CD4-positive, alpha-beta T cell treated with Interleukin-1 beta for 1 hour (primary cell): Measurements from ENCODE around the gene TRIO.
A peak's percentile ranks its signal among the peaks of the same experiment; 100 is the strongest.

Source experiments
- DNase-seq, 2 donors: peaks; one replicate each; pipeline ENCODE4 v3.0.0-alpha.2; 2020 to 2022

Gene TRIO

DNA sequence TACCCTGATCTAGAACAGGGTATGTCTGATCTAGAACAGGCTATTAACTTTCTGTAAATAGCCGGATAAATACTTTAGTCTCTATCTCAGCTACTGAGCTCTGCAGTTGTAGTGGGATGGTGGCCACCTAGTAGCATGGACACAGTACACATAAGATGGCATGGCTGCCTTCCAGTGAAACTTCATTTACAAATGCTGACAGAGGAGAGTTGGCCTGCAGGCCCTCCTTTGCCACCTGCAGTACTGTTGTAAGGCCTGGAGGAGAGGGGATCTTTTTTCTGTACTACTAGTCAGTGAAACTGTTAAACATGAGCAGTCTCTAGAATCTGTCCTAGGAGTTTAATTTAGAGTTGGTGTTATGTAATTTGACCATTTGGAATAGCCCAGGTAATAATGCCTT, 86.0 kb downstream of the TRIO start:
- DNase-seq = no peak

DNA sequence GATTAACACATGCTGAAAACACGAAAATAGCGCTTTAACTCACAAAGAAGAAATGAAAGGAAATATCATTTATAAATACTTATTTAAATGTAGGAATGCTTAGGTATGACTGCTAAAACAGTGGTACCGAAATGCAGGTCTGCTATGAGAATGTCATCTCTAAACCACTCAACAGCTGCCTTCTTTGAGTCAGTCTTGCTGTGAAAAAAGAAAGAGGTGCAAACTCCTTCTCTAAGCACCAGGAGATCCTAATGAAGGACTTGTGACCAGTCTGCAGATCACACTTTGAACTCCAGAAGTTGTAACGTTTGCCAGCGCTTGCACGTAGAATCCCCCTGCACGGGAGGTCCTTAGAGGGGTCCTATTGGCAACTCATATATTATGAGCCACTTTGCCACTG, 86.6 kb downstream of the TRIO start:
- DNase-seq = no peak

DNA sequence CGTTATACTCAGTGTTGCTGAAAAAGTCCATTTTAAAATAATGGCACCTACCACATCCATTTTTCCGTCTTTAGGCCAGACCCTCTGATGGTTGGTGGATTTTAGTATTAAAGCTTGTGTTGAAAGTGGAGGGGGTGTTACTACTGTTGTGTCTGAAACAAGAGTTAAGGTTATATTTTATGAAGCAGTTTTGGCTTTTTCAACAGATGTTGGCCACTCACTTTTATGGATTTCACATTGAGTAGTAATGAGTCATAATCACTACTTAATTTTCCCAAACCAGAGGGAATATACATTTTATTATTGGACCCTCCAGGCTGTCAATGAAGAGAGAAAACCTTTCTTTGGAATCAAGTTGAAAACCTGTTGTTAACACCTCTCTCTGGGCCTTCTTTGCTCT, 88.0 kb downstream of the TRIO start:
- DNase-seq = no peak

DNA sequence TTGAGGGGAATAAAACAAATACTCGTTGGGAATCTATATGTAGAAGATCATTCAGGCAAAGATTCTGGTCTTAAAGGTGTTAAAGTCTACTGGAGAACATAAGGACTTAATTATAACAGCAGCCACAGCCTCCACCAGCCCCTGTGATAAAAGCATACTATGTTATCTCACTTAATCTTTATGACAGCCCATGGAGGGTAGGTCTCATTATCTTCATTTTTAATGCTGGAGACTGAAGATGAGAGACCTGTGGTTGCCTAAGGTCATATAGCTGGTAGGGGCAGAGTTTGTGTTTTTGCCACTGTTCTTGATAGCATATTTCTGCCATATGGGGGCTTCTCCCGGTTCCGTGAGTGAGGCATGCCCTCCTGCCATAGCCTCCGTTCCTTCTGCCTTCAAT, 88.7 kb downstream of the TRIO start:
- no peak for DNase-seq

DNA sequence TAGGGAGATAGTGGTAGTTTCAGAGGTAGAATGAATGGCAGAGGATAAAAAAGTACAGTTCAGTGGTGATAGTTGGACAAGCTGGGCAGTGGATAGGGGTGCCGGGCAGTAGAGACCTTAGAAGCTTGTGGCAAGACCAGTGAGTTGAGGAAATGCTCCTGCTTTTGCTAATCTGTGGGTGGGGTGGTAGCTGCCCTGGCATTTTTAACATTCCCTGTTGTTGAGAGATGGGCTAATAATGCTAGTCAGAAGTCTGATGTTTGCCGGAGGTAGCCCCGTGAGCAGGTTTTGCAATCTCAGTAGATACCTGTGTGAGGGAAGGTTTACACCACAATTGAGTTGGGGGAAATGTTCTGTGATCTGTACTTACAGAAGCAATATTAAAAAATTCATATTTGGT, 91.1 kb downstream of the TRIO start:
- no peak for DNase-seq

DNA sequence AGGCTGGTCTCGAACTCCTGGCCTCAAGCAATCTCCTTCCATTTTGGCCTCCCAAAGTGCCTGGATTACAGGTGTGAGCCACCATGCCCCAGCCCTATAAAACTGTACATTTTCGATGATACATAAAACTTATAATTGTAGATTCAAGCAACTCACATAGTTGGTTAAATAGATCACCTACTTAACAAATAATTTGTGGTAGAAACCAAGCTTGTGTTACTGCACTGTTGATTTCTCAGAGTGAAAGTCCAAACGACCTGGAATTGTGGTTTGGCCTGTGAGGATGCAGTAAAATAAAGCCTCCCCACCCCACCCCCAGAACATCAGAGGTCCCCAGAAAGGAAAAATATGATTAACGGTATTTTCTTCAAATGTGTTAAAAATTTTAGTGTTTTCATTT, 92.7 kb downstream of the TRIO start:
- DNase-seq = no peak

DNA sequence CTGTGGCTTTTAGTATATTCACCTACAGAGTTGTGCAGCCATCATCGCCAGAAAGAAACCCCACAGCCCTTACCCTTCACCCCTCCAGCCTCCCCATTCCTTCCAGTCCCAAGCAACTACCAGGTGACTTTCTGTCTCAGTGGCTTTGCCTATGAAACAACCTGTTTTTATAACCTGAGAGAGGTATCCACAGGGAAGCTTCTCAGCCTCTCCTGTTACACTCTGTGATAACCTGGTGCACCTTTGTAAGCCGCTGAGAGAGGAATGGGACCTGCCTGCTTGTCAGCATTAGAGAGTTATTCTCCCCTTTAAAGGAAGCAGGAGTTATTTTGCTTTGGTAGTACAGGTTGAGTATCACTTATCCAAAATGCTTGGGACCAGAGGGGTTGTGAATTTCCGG, 93.6 kb downstream of the TRIO start:
- DNase-seq = no peak

DNA sequence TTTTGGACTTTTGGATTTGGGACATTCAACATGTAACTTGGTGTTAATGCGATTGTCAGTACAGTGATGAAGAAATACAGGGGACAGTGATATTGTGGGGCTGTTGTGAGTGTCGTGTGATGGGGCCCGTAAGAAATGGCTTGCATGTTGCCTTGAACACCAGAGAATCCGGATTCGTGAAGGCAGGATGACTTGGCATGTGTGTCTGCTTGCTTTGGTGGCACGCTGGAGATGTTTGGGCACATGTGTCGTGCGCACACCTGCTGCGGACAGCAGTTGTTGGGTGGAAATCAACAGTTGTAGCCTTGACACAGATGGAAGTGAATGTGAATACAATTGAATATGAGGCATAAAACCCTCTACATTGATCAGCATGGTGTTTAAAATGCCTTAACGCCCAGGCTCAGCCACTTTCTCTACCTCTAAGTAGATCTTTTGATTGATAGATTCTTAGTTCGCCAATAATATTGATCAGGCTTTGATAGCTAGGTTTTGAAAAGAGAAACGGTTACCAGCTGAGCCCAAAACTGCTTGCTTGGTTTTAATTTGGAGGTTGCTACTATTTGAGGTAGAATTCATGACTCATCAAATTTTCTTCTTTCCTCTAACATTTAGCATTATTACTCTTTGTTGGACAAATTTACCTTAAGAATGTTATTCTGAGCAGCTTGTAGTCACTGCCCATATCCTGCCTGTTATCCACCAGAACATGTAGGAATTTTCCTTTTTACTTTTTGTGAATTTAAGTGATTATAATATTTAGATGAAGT, 94.4 kb downstream of the TRIO start:
- no peak for DNase-seq

DNA sequence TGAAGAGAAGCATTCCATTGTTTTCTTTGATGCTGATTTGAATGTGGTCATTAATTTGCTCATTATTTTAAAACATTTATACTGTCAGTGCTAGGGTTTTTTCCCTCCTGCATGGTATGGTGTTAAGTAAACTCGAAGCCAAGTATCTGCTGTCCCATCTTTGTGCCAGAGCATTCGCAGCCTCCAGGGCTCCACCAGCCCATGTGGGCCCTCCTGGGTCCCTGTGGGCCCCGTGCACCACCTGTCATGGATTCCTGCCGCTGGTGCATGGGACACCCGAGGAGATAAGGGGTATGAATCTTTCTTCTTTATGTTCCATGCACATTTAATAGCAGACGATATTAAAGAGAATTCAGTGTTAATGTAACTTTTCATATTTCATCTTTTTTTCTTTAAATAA, 95.1 kb downstream of the TRIO start:
- no peak for DNase-seq

DNA sequence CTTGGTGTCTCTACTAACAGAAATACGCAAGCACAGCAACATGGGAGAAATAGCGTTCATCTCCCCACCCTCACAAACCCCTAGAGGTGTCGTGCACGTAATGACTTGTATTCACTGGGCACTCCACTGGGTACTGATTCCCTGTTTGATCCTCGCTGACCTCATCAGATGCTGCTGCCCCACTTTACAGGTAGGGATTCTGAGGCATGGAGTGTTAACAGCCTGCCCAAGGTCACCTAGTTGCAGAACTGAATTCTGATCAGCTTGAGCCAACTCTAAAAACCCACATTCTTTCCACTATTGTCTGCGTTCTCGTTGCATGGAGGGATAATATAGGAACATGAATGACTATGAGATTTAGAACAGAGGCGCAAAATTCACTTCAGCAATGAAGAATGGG, 96.3 kb downstream of the TRIO start:
- no peak for DNase-seq

DNA sequence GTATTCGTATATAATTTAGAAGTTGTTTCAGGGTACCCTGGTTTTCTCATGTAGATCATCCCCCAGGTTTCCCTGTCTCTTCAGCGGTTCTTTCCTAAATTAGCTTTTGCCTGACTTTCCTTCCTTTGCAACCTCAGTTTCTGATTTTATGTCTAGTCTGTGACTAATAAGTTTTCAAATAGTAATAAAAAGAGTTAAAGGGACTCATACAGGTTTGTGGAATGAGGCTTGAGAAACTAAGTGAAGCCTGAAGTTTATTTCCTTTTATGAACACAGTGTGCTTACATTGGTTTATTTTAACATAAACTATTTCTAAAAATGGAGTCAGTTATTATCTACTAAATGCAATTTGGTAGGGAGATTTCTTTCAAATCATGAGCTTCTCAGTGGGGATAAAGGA, 96.8 kb downstream of the TRIO start:
- DNase-seq = no peak

DNA sequence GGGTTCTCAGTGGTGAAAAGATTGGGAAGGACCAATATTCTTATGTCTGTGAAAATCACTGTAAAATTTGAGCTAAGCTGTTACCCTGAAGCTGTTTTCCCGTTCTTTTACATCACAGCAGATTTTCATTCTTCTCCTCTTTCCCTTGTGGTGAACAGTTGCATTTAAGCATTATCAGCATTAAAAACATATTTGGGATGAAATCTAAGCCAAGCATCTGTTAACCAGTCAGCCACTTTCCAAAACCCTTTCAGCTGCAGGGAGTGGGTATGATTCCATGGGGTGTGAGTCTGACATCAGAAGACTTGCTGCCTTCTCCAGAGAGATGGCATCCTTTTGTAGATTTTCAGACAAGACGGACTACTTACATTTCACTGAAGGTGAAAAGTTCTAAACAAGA, 97.2 kb downstream of the TRIO start:
- no peak for DNase-seq

DNA sequence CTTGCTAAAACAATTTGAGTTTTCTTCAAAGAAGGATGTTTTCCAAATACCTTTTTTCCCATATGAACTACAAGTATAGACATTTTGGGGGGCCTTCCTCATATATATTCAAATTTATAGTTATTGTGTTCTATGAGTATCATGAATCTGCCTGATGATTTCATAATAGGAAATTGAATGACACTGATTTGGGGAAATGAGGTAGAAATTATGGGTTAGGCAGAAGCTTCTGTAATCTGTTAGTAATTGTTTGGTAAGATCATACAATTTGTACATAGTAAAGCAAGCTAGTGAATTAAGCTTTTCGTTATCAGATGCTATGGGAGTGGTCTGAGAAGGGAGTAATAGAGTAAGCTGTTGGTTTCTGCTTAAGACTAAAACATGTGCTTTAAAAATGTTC, 98.0 kb downstream of the TRIO start:
- DNase-seq = no peak

DNA sequence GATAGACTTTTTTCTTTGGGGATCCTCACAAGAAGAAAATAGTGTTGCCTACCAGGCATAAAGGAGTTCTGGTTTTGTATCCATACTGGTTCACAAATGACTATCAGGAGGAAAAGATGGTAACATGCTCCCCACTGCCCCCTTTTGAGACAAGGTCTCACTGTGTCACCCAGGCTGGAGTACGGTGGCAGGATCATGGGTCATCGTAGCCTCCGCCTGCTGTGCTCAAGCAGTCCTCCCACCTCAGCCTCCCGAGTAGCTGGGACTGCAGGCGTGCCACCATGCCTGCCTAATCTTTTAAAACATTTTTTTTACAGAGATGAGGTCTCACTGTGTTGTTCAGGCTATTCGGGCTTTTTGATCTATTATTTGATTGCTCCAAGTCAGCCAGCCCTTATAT, 99.3 kb downstream of the TRIO start:
- no peak for DNase-seq

DNA sequence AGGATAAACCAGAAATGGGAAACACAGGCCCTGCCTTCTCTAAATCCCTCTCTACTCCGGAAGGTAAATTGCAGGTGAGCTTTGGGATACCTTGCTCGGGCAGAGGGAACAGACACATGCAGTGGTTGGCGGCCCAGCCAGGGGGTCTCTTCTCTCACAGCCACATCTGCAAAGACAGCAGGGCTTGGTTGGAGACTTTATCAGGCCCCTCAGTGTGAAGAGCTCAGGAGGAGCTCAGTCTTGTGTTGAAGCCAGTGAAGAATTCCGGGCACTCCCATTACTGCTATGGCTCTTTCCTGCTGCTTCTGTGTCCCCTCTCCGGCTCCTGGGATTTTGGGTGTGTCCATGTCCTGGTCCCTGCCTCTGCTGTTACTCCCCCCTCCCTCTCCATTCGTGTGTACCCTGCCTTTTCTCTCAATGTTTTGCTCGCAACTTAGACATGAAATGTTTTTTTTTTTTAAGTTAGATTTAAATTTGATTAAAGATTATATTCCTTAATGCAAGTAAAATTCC, 99.8 kb downstream of the TRIO start:
- DNase-seq = no peak

DNA sequence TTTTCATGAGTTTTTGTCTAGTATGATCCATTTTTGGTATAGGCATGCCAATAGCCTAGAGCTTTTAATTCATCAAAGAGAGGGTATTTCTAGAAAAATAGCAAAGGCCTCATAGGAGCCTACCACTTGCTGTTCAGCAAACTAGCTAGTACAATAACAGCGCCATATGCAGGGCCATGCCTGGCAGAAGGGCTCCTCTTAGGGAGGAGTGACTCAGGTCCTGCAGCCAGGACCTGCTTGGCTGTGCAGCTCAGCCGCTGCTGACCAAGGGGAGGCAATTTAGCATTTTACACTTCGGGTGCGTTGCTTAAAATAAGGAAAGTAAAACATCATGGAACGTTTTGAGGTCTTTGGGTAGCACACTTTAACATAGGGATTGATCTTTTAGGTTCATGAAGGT, 100.6 kb downstream of the TRIO start:
- DNase-seq = no peak

DNA sequence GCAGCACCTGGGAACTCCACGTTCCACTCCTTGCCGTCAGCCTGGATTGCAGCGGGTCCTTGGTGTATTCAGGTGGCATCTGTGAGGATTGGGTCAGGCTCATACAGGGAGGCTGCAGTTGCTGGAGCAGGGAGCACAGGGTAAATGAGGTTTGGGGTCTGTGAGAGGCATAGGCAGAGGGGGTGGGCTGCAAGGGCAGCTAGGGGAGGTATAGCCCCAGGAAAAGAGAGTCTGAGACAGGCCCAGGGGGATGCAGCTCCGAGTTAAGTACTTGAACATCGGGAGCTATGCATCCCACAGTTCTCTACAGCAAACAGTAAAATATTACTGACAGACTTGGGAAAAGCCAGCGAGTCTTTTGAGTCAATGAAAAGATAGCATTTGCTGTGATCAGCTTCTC, 101.6 kb downstream of the TRIO start:
- DNase-seq = no peak

DNA sequence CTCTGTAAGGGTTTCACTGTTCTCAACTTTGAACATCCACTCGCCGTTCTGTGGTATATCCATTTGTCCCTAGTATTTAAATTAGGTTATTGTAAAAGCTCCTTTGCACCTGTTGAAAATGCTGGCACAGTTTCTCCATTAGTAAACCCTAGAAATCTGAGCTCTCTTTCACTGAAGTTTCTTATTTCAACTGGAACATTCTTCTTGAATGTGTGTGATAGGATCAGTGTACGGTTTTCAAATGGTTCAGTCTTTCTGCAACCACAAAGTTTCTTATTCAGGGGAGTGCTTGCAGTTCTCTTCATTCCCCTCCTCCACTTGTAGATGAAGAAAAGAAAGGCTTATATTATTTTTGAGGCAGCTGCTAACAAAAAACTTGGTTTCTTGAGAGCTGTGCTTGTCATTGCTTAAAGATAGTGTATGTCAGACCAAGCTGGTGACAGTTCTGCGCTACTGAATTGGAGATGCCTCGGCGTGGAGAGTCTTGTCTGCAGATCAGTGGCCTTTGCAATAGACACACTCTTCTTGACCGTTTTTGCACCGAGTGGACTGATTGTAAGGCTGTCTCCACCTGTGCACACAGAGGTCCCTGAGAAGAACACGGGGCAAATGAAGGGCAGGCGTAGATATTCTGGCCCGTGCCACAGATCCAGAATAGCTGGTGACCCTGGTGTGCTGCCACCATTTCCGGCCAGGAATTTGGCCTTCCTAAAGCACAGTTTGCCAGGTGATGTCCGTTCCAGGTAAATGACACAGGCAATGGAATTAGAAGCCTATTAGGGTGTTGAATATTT, 102.2 kb downstream of the TRIO start:
- no peak for DNase-seq

DNA sequence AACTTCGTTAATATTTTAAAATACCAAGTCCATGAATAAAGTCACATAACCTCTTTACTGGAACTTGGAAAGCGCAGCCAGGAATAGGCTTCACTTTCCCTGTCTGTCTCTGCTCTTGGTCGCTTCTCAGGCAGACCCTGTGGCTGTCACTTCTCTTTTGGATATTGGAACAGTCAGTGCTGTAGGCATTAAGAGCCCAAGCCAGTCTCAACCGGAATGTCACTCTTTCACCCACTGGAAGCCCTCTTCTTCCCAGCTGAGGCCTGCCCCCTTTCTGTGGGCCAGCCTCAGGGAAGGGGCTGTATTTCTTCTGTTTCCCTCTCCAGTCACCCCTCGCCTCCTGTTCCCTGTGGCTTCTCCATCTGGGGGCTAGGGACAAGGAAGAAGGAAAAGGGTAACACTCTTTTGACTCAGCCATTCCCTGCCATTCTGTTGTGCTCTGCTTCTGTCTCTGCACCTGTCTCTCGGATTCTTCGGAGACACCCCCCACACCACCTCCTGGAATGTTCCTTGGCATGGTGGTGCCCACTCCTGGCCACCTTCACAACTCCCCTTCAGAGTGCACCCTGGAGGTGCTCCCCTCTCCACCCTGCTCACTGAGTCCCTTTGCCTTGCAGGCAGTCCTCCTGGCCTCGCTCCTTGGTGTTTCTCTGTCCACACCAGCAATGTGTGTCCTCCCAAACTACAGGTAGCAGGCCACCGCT, 103.4 kb downstream of the TRIO start:
- no peak for DNase-seq

DNA sequence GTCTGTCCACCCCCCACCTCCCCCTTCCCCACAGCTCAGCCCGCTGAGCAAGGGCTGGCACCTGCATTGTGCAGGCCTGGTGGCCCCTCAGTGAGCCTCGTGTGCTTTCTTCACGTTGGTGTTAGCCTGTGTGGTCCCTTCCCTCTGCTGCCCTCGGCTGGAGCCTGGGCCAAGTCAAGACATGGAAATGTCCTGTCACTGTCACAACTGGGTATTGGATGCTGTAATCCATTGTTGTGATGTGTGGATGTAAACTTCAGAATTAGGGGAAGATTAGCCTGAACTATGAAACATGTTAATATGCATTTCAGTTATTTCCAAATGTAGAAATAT, 103.9 kb downstream of the TRIO start:
- DNase-seq = no peak

DNA sequence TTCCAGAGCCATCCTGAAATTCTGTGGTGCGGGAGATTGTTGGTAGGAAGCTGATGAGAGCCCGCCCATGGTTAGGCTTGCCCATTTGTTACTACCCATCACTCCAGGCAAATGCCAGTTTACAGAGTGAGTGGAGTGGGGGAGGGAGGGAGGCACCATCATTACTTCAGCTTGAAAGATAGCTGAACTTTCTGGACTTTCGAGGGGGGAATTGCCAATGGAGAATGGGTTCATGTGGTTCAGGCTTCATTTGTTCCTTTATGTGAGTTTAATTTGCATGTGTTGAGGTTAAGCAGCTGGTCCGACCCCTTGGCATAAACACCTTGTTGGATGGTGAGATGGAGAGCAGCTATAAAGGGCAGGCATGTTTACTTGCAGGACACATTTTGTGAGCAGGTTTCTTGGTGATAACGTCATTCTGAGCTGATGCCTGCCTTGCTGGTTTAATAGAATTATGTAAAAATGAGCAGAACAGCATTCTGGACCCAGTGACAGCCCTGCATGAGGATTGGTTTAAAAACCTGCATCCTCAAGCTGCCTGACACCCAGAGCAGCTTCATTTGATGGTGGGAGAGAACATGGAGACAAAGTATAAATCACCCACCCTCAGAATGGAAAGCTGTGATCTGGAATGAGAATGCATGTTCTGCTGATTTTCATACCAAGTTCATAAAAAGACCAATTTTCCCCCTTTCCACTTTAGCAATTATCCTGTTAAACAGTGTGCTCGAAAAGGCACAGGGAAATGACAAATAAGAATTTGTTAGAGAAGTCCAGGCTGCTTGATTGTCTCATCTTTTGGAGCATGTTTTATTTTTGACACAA, 106.3 kb downstream of the TRIO start:
- DNase-seq = no peak

DNA sequence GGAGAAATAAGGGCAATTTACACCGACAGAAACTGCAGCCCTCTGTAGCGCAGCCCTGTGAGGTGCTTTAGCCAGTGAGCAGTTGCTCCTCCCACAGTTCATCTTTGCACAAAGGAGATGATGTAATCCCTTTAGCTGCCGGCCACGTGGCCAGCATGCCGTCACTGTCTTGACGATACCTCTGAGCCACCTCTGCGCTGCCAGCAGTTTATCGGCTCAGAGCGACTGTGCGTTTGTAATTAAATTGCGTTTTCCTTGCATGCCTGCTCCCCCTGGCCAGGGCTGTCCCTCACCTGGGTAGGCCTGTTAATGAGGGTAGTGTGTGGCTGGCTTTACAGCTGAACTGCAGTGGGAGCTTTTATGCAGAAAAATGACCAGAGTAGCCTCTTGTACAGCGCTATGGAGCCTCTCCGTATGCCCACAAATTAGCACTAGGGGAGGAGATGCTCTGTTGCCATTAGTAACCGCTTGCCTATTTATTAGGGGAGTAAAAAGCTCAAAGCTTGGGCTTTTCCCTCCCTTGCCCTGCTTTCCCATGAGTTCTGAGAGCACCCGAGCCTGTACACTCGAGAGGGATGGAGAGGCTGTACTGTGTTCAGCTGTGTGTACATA, 107.0 kb downstream of the TRIO start:
- DNase-seq = peak; percentile 9 to 25
